ENCODE measurements around the gene DGKG. TPM values are rescaled to one million over a fixed set of nuclear protein-coding genes. Genes with fewer than 3 reads are reported as not detected.
A peak's percentile ranks its signal among the peaks of the same experiment; 100 is the strongest.

DGKG gene
- total and polyA plus RNA-seq, 9 of the 15 experiments (the other 6 are each of a cell fraction or from before 2014, with no cell fraction given): 0.01 to 0.36 (median 0.15) TPM

GRCh38 chr3:186107215-186108105 is 254.6 kb downstream of the DGKG start (continued):
- TF ChIP-seq, protein P1, sequence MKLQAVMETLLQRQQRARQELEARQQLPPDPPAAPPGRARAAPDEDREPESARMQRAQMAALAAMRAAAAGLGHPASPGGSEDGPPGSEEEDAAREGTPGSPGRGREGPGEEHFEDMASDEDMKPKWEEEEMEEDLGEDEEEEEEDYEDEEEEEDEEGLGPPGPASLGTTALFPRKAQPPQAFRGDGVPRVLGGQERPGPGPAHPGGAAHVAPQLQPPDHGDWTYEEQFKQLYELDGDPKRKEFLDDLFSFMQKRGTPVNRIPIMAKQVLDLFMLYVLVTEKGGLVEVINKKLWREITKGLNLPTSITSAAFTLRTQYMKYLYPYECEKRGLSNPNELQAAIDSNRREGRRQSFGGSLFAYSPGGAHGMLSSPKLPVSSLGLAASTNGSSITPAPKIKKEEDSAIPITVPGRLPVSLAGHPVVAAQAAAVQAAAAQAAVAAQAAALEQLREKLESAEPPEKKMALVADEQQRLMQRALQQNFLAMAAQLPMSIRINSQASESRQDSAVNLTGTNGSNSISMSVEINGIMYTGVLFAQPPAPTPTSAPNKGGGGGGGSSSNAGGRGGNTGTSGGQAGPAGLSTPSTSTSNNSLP (IDR thresholded peaks at IDR 0.05; ENCODE audit: borderline replicate concordance, low read depth, low read length): no peak
- TF ChIP-seq ZNF175 (CRISPR knock-in tag; IDR thresholded peaks at IDR 0.05; ENCODE audit: low read depth): no peak
- TF ChIP-seq ZNF584 (CRISPR knock-in tag; IDR thresholded peaks at IDR 0.05; ENCODE audit: low read depth): no peak
- no peak for TF ChIP-seq ZNF184 (CRISPR knock-in tag; IDR thresholded peaks at IDR 0.05)
- no peak for TF ChIP-seq PHF21A (IDR thresholded peaks at IDR 0.05; ENCODE audit: borderline replicate concordance, low read depth)
- TF ChIP-seq C11orf30 (IDR thresholded peaks at IDR 0.05; ENCODE audit: low read depth): no peak
- TF ChIP-seq, protein P2, sequence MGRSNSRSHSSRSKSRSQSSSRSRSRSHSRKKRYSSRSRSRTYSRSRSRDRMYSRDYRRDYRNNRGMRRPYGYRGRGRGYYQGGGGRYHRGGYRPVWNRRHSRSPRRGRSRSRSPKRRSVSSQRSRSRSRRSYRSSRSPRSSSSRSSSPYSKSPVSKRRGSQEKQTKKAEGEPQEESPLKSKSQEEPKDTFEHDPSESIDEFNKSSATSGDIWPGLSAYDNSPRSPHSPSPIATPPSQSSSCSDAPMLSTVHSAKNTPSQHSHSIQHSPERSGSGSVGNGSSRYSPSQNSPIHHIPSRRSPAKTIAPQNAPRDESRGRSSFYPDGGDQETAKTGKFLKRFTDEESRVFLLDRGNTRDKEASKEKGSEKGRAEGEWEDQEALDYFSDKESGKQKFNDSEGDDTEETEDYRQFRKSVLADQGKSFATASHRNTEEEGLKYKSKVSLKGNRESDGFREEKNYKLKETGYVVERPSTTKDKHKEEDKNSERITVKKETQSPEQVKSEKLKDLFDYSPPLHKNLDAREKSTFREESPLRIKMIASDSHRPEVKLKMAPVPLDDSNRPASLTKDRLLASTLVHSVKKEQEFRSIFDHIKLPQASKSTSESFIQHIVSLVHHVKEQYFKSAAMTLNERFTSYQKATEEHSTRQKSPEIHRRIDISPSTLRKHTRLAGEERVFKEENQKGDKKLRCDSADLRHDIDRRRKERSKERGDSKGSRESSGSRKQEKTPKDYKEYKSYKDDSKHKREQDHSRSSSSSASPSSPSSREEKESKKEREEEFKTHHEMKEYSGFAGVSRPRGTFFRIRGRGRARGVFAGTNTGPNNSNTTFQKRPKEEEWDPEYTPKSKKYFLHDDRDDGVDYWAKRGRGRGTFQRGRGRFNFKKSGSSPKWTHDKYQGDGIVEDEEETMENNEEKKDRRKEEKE (IDR thresholded peaks at IDR 0.05; ENCODE audit: borderline replicate concordance in 1 of 2, control insufficient read depth in 1 of 2, low read depth in 2 of 2, low read length in 1 of 2): no peak
- TF ChIP-seq EGR1 (conservative IDR thresholded peaks at IDR 0.05): 0 out of 2 replicates have a peak, but pooled peaks have one; percentile 17
- no peak for TF ChIP-seq ZNF384 (IDR thresholded peaks at IDR 0.05; ENCODE audit: low read depth, low read length)
- TF ChIP-seq ZNF146 (CRISPR knock-in tag; IDR thresholded peaks at IDR 0.05; ENCODE audit: unreplicated experiment): no peak
- TF ChIP-seq SETDB1 (IDR thresholded peaks at IDR 0.05; ENCODE audit: low read length): no peak
- no peak for TF ChIP-seq E2F1 (CRISPR knock-in tag; IDR thresholded peaks at IDR 0.05)
- no peak for TF ChIP-seq CTCF (IDR thresholded peaks at IDR 0.05 in 2 of 3, conservative IDR thresholded peaks at IDR 0.05 in 1 of 3; ENCODE audit: insufficient read depth in 2 of 3, low read depth in 1 of 3, low read length in 3 of 3)
- no peak for TF ChIP-seq MTA3 (IDR thresholded peaks at IDR 0.05; ENCODE audit: borderline replicate concordance)
- TF ChIP-seq JUN (IDR thresholded peaks at IDR 0.05; ENCODE audit: borderline replicate concordance, low read depth, low read length): no peak
- no peak for TF ChIP-seq JUN (CRISPR knock-in tag; IDR thresholded peaks at IDR 0.05; ENCODE audit: borderline replicate concordance)
- no peak for TF ChIP-seq PKNOX1 (IDR thresholded peaks at IDR 0.05)
